Activated CD4-positive, alpha-beta T cell treated with anti-CD3 and anti-CD28 coated beads, Interleukin-2, Interleukin-6, amounts not matched to agents 100 ng/mL and 50 ng/mL, durations not matched to agents 16 hours and 8 hours (primary cell): ENCODE measurements around the gene FANK1.

Experiments
- DNase-seq: peaks from one replicate; pipeline ENCODE4 v3.0.0-alpha.2; 2020

Gene FANK1

GRCh38 chr10:125991392-125991791 lies 95.0 kb downstream of the FANK1 start:
- DNase-seq = no peak

GRCh38 chr10:125992254-125992653 lies 95.9 kb downstream of the FANK1 start:
- no peak for DNase-seq

GRCh38 chr10:125994601-125995000 lies 98.2 kb downstream of the FANK1 start:
- no peak for DNase-seq

- DNase-seq = peak; percentile 27
Measured at GRCh38 chr10:125995726-125996304, 99.5 kb downstream of the FANK1 start.

GRCh38 chr10:125997586-125997985 lies 101.2 kb downstream of the FANK1 start:
- no peak for DNase-seq

- no peak for DNase-seq
Measured at GRCh38 chr10:125999694-126000093, 103.3 kb downstream of the FANK1 start.

- DNase-seq = no peak
Measured at GRCh38 chr10:126001576-126001975, 105.2 kb downstream of the FANK1 start.

GRCh38 chr10:126004752-126005151 lies 108.4 kb downstream of the FANK1 start:
- no peak for DNase-seq

GRCh38 chr10:126006264-126006663 lies 109.9 kb downstream of the FANK1 start:
- no peak for DNase-seq

GRCh38 chr10:126006906-126007305 lies 110.5 kb downstream of the FANK1 start:
- DNase-seq = no peak

GRCh38 chr10:126009650-126010049 lies 113.3 kb downstream of the FANK1 start:
- no peak for DNase-seq

- no peak for DNase-seq
Measured at GRCh38 chr10:126011995-126012394, 115.6 kb downstream of the FANK1 start.

GRCh38 chr10:126012485-126012884 lies 116.1 kb downstream of the FANK1 start:
- DNase-seq = no peak

GRCh38 chr10:126013489-126014281 lies 117.3 kb downstream of the FANK1 start:
- DNase-seq = peak; percentile 54

- DNase-seq = no peak
Measured at GRCh38 chr10:126014309-126014708, 117.9 kb downstream of the FANK1 start.

GRCh38 chr10:126015413-126015812 lies 119.0 kb downstream of the FANK1 start:
- no peak for DNase-seq

- DNase-seq = no peak
Measured at GRCh38 chr10:126016156-126016805, 119.9 kb downstream of the FANK1 start.

GRCh38 chr10:126016882-126017281 lies 120.5 kb downstream of the FANK1 start:
- DNase-seq = no peak

GRCh38 chr10:126017961-126018560 lies 121.7 kb downstream of the FANK1 start:
- DNase-seq = no peak

- DNase-seq = no peak
Measured at GRCh38 chr10:126021833-126022500, 125.6 kb downstream of the FANK1 start.

GRCh38 chr10:126022841-126023240 lies 126.5 kb downstream of the FANK1 start:
- no peak for DNase-seq

GRCh38 chr10:126027692-126028091 lies 131.3 kb downstream of the FANK1 start:
- DNase-seq = no peak

- DNase-seq = no peak
Measured at GRCh38 chr10:126029999-126030398, 133.6 kb downstream of the FANK1 start.
